HG02610 (cell line): ENCODE data around the gene PWWP2B.

Experiments used
- ATAC-seq: cut with Tn5 transposase; IDR thresholded peaks from one replicate; pipeline ENCODE4 v1.9.1; 2021; ENCODE audit warnings: mild to moderate bottlenecking, moderate library complexity; ENCODE audit not compliant: unreplicated experiment

PWWP2B gene

GRCh38 chr10:132392811-132393694 is 3.9 kb upstream of the PWWP2B start:
- no peak for ATAC-seq

GRCh38 chr10:132393695-132394181 is 3.3 kb upstream of the PWWP2B start:
- no peak for ATAC-seq

DNA sequence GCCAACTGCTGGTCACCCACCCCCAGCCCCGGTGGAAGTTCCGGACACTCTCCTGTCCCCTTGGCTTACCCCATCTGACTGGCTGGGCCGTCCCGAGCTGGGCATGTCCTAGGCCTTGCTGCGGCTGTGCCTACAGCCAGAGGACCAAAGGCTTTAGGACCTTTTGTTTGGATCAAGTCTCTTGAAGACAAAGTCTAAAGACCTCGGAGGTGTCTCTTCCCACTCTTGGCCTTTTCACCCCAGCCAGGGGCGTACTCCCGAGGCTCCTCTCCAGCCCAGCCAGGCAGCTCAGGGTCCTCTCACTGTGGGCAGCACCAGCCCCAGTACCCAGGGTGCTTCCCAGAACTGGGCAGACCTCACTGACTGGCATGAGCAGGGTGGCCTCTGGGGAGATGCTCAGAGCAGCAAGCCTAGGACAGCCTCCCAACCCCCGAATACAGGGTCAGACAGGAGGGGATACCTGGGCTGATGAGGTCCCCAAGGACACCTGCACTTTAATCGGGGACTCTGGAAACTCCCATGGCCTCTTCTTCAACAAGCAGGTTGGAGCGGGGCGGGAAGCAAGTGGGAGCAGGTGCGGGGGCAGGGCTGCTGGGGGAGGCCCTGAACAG is 2.7 kb upstream of the PWWP2B start:
- ATAC-seq = no peak

DNA sequence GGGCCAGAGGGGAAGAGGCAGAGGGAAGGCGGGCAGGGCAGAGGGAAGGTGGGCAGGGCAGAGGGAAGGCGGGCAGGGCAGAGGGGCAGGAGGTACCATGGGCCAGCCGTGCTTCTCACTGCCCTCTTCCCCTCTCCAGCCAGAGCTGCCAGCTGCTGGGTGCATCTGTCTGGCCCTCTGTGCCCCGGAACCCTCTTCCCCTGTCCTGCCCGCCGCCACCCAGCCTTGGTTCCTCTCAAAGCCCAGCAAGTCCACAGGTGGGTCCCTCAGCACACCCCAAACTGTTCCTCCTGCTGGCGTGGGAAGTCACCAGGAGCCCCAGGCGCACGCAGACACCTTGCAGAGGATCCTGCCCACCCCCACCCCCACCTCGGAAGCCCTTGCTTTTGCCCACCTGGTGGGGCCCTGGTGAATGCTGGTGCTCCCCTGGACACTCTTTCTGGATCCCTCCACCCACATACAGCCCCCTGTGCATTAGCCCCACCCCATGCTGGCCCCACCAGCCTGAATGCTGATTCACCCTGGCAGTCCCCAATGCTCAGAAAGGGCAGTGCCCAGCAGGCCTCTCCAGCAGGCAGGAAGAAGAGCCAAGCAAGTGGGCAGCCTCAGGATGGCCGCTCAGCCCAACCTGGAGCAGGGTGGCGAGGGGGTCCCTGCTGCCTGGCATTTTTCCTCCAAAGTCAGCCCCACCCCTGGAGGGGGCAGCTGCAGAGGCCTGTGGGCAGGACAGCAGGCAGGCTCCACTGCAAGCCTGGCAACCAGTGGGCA is 1.9 kb upstream of the PWWP2B start:
- no peak for ATAC-seq

DNA sequence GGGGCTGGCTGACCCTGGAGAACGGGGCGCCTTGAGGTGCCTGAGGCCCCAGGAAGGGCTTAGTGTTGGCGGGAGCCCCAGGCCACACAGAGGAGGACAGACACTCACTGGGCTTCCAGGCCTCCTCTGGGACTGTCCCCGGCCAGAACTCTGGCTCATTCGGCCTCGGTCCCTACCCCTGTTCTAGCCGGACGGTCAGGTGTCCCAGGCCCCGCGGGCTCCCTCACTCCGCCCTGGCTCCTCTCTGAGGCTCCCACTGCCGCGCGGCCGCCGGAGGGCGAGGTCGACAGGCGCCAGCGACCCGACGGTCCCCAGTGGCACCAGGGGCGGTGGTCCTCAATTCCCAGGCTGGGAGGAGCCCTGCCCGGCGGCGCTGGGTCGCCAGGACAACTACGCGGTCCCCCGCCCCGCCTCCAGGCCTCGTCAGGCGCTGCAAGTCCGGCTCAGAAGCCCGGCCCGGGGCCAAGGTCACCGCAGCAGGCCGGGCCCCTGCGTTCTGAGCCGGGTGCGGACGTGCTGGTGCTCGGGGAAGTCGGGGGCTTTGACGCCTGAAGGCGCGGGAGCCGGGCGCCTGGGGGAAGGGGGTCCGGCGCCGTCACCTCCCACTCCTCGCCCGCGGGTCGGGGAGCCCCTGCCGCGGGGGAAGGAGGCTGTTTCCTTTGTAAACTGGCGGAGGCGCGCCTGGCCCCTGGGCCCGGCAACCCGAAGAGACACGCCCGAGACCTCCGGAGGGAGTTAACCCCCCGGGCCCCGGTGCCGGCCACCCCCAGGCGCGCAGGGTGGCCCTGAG is 1.1 kb upstream of the PWWP2B start:
- no peak for ATAC-seq

DNA sequence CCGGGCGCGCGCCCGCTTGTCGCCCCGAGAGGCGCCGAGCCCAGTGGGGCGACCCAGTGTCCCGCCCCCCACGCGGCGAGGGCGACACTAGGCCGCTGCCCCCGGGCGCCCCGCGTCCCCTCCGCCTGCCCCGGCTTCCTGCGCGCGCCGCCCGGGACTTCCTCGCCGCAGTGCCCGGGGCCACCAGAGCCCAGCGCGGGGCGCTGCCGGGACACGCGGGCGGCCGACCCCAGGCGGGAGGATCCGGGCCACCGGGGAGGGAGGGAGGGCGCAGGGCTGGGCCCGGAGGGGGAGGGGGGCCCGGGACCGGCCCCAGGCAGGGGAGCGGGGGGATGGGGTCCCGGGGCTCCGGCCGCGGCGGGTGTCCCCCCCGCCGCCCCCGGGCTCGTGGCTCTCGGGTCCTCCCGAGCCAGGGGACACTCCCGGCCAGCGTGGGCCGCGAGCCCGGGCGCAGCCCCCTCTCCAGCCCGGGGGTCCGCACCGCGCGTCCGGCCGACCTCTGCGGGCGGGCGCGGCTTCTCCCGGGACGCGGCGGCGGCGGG is 435 bp upstream of the PWWP2B start:
- no peak for ATAC-seq

DNA sequence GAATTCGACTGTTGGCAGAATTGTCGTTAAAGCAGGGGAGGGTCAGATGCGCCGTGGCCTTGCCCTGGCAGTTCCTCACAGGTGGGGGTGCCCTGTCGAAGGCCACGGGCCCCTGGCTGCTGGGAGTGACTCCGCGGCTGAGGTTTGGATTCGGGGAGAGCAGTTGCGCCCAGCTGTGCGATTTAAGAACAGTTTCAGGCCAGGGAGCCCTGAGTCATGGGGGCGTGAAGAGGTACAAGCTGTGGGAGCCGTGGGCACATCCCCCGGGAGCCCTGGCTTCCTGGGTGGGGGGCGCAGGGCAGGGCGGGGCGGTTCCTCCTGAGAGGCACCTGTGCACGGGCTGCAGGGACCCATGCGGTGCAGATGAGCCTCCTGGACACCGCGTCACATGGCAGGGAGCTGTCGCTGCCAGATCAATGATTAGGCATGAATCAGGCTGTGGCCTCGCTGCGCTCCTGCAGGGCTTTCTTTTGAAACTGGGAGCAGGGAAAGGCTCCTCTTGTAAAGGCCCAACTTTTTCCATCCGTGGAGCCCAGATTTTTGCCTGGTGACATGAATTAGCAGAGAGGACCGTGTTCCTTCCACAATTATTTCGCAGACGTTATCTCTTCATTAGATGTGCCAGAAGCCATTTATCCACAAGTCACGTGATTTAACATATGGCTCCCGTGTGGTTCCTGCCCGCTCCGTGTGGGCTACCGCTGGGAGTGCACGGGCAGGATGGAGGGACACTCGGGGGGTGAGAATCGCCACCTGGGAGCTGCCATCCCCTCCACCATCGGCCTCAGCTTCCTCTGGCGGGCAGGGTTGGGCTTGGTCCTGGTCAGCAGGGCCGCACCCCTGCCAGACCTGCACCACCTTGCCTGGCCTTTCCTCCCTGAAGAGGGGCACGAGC is 918 bp downstream of the PWWP2B start:
- no peak for ATAC-seq

DNA sequence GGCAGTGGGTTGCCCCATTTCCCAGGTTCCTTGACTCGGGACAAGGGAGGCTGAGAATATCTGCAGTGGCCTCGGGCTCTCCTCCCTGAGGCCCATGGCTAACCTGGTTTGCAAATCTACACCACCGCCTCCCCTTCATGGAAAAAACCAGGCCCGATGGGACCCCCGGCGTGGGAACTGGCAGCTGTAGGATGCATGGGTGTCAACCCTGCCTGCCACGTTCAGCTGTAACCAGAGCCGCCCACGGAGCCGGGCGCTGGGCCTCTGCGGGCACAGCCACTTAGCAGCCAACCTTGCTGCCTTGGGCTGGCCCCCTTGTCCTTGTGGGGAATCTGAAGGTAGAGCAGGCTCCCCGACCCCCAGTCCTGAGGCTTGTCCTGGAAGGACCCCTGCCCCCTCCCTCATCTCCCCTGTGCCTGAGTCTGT is 1.6 kb downstream of the PWWP2B start:
- no peak for ATAC-seq

DNA sequence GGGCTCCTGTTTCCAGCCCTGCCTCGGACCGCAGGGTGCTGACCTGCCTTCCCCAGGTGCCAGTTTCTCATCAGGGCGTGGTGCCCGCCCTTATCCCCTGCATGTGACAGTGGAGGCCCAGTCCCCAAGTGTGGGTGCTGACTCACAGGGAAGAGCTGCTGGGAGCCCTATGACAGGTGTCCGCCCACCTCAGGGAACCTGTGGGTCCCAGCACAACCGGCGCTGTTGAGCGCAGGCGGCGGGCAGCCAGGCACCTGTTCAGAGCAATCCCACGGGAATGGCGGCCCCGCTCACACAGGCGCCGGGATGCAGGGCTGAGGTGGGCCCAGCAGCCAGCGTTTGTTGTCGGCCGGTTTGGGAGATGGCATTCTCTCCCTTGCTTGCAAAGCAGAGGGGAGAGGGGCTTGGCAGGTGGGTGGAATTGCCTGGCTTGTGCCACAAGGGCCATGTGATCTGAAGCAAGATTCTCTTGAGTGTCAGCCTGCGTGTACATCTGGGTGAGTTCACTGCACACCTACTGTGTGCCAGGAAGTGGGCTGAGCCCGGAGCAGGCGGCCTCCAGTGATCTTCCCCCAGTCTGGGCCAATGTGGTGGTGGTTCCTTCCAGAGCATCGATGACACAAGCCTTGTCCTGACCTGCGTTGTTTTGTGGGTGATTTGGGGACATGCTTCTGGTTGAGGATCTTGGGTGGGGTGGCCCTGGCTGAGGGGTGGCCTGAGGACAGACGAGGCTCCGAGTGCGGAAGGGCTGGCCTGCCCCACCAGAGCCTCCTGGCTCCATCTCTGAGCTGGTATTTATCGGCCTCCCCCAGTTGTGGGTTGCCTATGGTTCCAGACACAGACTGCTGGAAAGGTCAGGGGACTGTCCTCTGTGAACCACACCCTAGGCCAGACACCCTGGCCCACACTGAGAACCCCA is 2.4 kb downstream of the PWWP2B start:
- ATAC-seq = no peak

DNA sequence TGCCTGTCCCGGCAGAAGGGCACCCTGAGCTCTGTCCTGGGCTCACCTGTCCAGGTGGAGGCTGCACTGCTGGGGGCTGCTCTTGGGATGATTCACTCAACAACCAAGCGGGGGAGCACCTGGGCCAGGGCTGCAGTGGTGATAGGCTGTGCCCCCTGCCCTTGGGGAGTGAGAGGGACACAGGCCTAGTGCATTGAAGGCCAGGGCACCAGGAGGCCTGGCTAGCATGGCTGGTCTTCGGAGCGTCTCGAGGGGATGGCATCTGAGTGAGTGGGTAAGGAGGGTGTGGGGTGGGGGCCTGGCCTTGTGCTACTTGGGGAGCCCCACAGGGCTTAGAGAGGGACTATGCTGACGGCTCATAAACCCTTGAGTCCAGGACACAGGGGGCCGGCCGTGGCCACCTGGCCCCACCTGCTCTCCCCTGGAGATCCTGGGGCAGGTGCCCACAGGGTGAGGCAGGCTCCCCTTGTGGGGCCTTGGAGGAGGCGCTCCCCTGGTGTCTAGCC is 3.1 kb downstream of the PWWP2B start:
- no peak for ATAC-seq

DNA sequence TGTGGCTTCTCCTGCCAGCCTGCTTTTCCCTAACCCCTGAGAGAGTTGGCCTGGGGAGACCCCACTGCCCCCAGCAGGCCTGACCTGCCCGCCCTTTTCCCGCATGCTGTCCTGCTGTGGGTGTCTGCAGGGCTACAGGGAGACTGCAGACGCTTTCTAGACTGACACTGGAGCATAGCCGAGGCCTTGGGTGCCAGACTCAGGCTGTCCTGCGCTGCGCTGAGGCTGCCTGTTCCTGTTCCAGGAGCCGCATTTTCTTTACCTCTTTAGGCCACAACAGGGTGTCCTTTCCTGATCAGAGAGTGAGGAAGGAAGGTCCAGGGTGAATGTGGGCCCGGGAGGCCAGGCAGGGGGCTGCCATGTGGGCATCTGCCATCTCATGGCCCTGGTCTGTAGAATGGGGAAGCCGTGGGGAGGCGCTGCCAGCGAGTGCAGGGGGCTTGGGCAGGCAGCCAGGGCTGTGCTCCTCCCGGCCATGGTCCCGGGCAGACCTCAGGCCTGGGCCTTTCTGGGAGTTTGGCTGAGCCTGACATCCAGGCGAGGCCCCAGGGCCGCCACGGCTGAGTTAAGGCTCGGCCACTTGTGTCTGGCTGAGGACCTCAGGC is 3.6 kb downstream of the PWWP2B start:
- ATAC-seq = no peak

DNA sequence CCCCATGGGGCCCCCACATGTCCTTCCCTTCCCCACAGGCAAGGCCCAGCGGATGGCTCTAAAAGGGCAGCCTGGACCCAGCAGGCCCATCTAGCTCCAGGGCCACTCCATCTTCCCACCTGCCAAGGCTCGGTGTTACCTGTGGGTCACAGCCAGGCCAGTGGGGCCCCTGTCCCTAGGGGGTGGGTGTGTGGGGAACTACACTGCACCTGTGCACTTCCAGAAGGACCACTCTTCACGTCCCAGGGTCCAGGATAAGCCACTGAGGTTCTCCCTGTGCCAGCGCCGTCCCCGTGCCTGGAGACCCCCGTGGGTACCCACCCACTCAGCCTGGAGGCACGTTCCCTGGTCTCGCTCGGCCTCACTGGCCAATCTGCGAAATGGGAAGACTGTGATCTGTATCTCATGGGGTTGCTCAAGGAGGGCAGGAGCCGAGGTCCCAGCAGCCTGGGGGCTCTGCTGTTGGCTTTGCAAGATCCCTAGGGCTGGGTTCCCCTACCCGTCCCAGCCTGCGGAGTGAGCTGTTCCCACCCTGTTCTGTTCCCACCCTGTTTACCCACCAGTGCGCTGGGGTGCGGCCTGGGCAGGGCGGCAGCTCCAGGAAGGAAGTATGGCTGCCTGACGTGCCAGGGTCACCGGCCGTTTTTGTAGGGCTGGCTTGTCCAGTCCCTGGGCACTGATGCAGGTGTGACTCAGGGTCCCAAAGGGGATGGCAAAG is 4.6 kb downstream of the PWWP2B start:
- ATAC-seq = no peak

DNA sequence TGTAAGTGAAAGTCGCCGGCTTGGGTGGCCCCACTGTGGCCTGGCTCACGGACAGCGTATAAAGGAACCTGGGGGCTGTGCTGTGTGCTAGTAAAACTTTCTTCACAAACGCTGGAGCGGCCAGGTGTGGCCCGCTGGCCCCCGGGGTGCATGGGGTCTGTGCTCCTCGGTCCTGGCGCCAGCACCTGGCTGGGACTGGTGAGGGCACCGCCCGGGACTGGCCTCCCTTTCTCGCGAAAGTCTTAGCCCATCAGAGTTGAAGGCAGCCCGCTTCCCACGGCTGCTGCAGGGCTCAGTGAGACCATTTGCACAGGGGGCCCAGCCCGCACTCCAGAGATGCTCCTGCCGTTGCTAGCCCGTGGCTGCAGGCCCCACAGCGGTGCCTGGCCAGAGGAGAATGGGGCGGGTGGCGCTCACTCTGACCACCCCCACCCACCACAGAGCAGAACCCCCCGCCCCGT is 5.8 kb downstream of the PWWP2B start:
- no peak for ATAC-seq

DNA sequence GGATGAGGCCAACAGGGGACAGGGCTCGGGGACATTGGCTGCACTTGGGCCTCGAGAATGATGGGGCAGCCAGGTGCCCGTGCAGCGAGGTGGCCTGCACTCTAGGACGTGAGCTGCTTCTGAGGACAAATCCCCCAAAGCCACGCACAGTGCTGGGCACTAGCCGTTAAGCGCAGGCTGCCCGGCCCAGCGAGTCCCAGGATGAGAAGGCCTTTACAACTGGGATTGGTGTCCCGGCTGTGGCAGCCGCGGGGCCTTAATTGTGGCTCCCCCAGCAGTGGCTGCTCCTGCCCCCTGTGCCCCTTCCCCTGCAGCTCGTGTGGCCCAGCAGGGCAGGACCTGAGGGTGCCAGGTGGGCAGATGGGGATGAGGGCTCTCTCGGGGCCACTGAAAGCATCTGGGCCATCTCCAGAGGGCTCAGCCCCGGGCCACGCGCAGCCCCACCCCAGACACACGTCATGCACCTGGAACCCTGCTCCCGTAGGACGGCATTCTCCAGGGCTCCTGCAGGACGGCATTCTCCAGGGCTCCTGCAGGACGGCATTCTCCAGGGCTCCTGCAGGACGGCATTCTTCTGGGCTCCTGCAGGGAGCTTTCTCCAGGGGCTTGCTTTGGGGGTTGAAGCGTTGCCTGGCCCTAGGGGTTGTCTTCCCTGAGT is 6.6 kb downstream of the PWWP2B start:
- no peak for ATAC-seq

GRCh38 chr10:132404169-132404880 is 7.3 kb downstream of the PWWP2B start:
- ATAC-seq = no peak

- no peak for ATAC-seq
Measured at GRCh38 chr10:132404911-132405462, 8.0 kb downstream of the PWWP2B start.
